Stimulated activated naive CD8-positive, alpha-beta T cell treated with anti-CD3 and anti-CD28 coated beads, Interleukin-15, Interleukin-2, amounts not matched to agents 100 ng/mL and 50 ng/mL, for 24 hours (primary cell): ENCODE measurements around the gene LMO7.

Source experiments
- H3K27ac Mint-ChIP-seq: one replicate; pipeline ENCODE4 v1.8.0; 2021; ENCODE audit warnings: mild to moderate bottlenecking, mixed read lengths
- H3K27me3 Mint-ChIP-seq: one replicate; pipeline ENCODE4 v1.8.0; 2021; ENCODE audit warnings: mixed read lengths
- H3K36me3 Mint-ChIP-seq: one replicate; pipeline ENCODE4 v1.8.0; 2021; ENCODE audit warnings: low read depth, mixed read lengths
- H3K4me1 Mint-ChIP-seq: one replicate; pipeline ENCODE4 v1.8.0; 2021; ENCODE audit warnings: low read depth, mixed read lengths
- H3K4me3 Mint-ChIP-seq: one replicate; pipeline ENCODE4 v1.8.0; 2021; ENCODE audit warnings: mild to moderate bottlenecking, mixed read lengths
- H3K9me3 Mint-ChIP-seq: one replicate; pipeline ENCODE4 v1.8.0; 2021; ENCODE audit warnings: mixed read lengths

Gene LMO7

GRCh38 chr13:75635828-75636435 is at the start of gene LMO7:
Gene LMO7 (plus strand): TSS chr13:75636330. CDS start chr13:75636658, 328 bp downstream.
- peak within 1 kb of the TSS; percentile 81 for H3K4me3 Mint-ChIP-seq
- no peaks in the 10 kb centered on the region for H3K9me3 Mint-ChIP-seq
- H3K4me1 Mint-ChIP-seq, result peaks cover 17% of the 10 kb centered on the region
- no peak within 1 kb of the TSS for H3K27ac Mint-ChIP-seq
- peaks cover 22% of the 10 kb centered on the region for H3K27me3 Mint-ChIP-seq
- no peaks in the 10 kb centered on the region for H3K36me3 Mint-ChIP-seq

- no peak overlapping the region for H3K4me3 Mint-ChIP-seq
- no peaks in the 10 kb centered on the region for H3K27me3 Mint-ChIP-seq
- peaks cover 72% of the 10 kb centered on the region for H3K36me3 Mint-ChIP-seq
- H3K27ac Mint-ChIP-seq, result no peak overlapping the region
- peaks cover 14% of the 10 kb centered on the region for H3K9me3 Mint-ChIP-seq
- H3K4me1 Mint-ChIP-seq, result peaks cover 10% of the 10 kb centered on the region
Measured at GRCh38 chr13:75587679-75588078, 48.5 kb upstream of the LMO7 start.

GRCh38 chr13:75596657-75597182 is 39.4 kb upstream of the LMO7 start:
- no peak overlapping the region for H3K4me3 Mint-ChIP-seq
- no peaks in the 10 kb centered on the region for H3K4me1 Mint-ChIP-seq

GRCh38 chr13:75600371-75600770 is 35.8 kb upstream of the LMO7 start:
- Mint-ChIP-seq H3K9me3 (no peaks in the 10 kb centered on the region), H3K27me3 (no peaks in the 10 kb centered on the region), H3K4me3 (no peak overlapping the region), H3K27ac (no peak overlapping the region), H3K36me3 (peaks cover 52% of the 10 kb centered on the region), H3K4me1 (no peaks in the 10 kb centered on the region)

More at GRCh38 chr13:75596657-75597182, 39.4 kb upstream of the LMO7 start:
- H3K27ac Mint-ChIP-seq, result no peak overlapping the region
- no peaks in the 10 kb centered on the region for H3K9me3 Mint-ChIP-seq
- H3K27me3 Mint-ChIP-seq, result no peaks in the 10 kb centered on the region
- H3K36me3 Mint-ChIP-seq, result peaks cover 52% of the 10 kb centered on the region

GRCh38 chr13:75603038-75603437 is 33.1 kb upstream of the LMO7 start:
- Mint-ChIP-seq H3K9me3 (no peaks in the 10 kb centered on the region), H3K4me1 (no peaks in the 10 kb centered on the region), H3K36me3 (peaks cover 53% of the 10 kb centered on the region), H3K4me3 (no peak overlapping the region), H3K27ac (no peak overlapping the region), H3K27me3 (no peaks in the 10 kb centered on the region)

GRCh38 chr13:75607447-75607846 is 28.7 kb upstream of the LMO7 start:
- peaks cover 42% of the 10 kb centered on the region for H3K36me3 Mint-ChIP-seq

GRCh38 chr13:75610466-75610865 is 25.7 kb upstream of the LMO7 start:
- Mint-ChIP-seq H3K27me3 (no peaks in the 10 kb centered on the region), H3K4me3 (no peak overlapping the region), H3K9me3 (no peaks in the 10 kb centered on the region), H3K4me1 (no peaks in the 10 kb centered on the region), H3K27ac (no peak overlapping the region), H3K36me3 (peaks cover 45% of the 10 kb centered on the region)

More at GRCh38 chr13:75607447-75607846, 28.7 kb upstream of the LMO7 start:
- no peaks in the 10 kb centered on the region for H3K9me3 Mint-ChIP-seq
- no peak overlapping the region for H3K4me3 Mint-ChIP-seq
- H3K4me1 Mint-ChIP-seq, result no peaks in the 10 kb centered on the region
- H3K27ac Mint-ChIP-seq, result no peak overlapping the region
- no peaks in the 10 kb centered on the region for H3K27me3 Mint-ChIP-seq

GRCh38 chr13:75612354-75612753 is 23.8 kb upstream of the LMO7 start:
- Mint-ChIP-seq H3K9me3 (no peaks in the 10 kb centered on the region), H3K4me3 (no peak overlapping the region), H3K36me3 (peaks cover 36% of the 10 kb centered on the region), H3K27me3 (no peaks in the 10 kb centered on the region), H3K4me1 (no peaks in the 10 kb centered on the region), H3K27ac (no peak overlapping the region)

- Mint-ChIP-seq H3K27ac (no peak overlapping the region), H3K9me3 (no peaks in the 10 kb centered on the region), H3K36me3 (peaks cover 18% of the 10 kb centered on the region), H3K4me3 (no peak overlapping the region), H3K4me1 (no peaks in the 10 kb centered on the region), H3K27me3 (no peaks in the 10 kb centered on the region)
Measured at GRCh38 chr13:75617230-75617629, 18.9 kb upstream of the LMO7 start.

- peaks cover 15% of the 10 kb centered on the region for H3K36me3 Mint-ChIP-seq
- H3K4me3 Mint-ChIP-seq, result no peak overlapping the region
- H3K27me3 Mint-ChIP-seq, result no peaks in the 10 kb centered on the region
- no peaks in the 10 kb centered on the region for H3K9me3 Mint-ChIP-seq
- no peak overlapping the region for H3K27ac Mint-ChIP-seq
- no peaks in the 10 kb centered on the region for H3K4me1 Mint-ChIP-seq
Measured at GRCh38 chr13:75618308-75618707, 17.8 kb upstream of the LMO7 start.

GRCh38 chr13:75620020-75620419 is 16.1 kb upstream of the LMO7 start:
- Mint-ChIP-seq H3K4me1 (no peaks in the 10 kb centered on the region), H3K9me3 (no peaks in the 10 kb centered on the region), H3K4me3 (no peak overlapping the region), H3K27me3 (no peaks in the 10 kb centered on the region), H3K36me3 (peaks cover 23% of the 10 kb centered on the region), H3K27ac (no peak overlapping the region)

GRCh38 chr13:75621147-75621546 is 15.0 kb upstream of the LMO7 start:
- Mint-ChIP-seq H3K36me3 (peaks cover 26% of the 10 kb centered on the region), H3K4me3 (no peak overlapping the region), H3K9me3 (no peaks in the 10 kb centered on the region), H3K4me1 (no peaks in the 10 kb centered on the region), H3K27ac (no peak overlapping the region), H3K27me3 (no peaks in the 10 kb centered on the region)

- Mint-ChIP-seq H3K4me1 (peaks cover 14% of the 10 kb centered on the region), H3K4me3 (no peak overlapping the region), H3K9me3 (no peaks in the 10 kb centered on the region), H3K27ac (no peak overlapping the region), H3K36me3 (peaks cover 13% of the 10 kb centered on the region), H3K27me3 (no peaks in the 10 kb centered on the region)
Measured at GRCh38 chr13:75628801-75629200, 7.3 kb upstream of the LMO7 start.

GRCh38 chr13:75633285-75633684 is 2.8 kb upstream of the LMO7 start:
- Mint-ChIP-seq H3K36me3 (no peaks in the 10 kb centered on the region), H3K27me3 (peaks cover 13% of the 10 kb centered on the region), H3K9me3 (no peaks in the 10 kb centered on the region), H3K4me3 (no peak overlapping the region), H3K27ac (no peak overlapping the region), H3K4me1 (peaks cover 17% of the 10 kb centered on the region)

- Mint-ChIP-seq H3K27ac (no peak overlapping the region), H3K9me3 (no peaks in the 10 kb centered on the region), H3K4me3 (peak overlapping the region; percentile 60), H3K27me3 (peaks cover 22% of the 10 kb centered on the region), H3K36me3 (no peaks in the 10 kb centered on the region), H3K4me1 (peaks cover 17% of the 10 kb centered on the region)
Measured at GRCh38 chr13:75635101-75635827, 866 bp upstream of the LMO7 start.
